Trophoblast cell (in vitro differentiated cells and primary cell): ENCODE measurements around the gene TSEN2.
A peak's percentile ranks its signal among the peaks of the same experiment; 100 is the strongest.

Source experiments
- DNase-seq, 2 donors: peaks; one replicate each; pipeline ENCODE4 v3.0.0-alpha.2; 2016
- H2AFZ ChIP-seq: 2 replicates; pipeline ENCODE4 v1.6.1; 2013; ENCODE audit warnings: low read length, moderate library complexity, mild to moderate bottlenecking; ENCODE audit not compliant: insufficient read depth, poor library complexity
- H2AK5ac ChIP-seq: 2 replicates; pipeline ENCODE4 v1.6.1; 2013; ENCODE audit warnings: mild to moderate bottlenecking, low read length
- H2BK120ac ChIP-seq: 2 replicates; pipeline ENCODE4 v1.6.1; 2013; ENCODE audit warnings: low read length, mild to moderate bottlenecking, moderate library complexity; ENCODE audit not compliant: insufficient read depth, poor library complexity
- H2BK12ac ChIP-seq: 2 replicates; pipeline ENCODE4 v1.6.1; 2013; ENCODE audit warnings: mild to moderate bottlenecking, low read length, moderate library complexity
- H2BK5ac ChIP-seq: 2 replicates; pipeline ENCODE4 v1.6.1; 2013; ENCODE audit warnings: low read length, low read depth, moderate library complexity, mild to moderate bottlenecking; ENCODE audit not compliant: poor library complexity
- H3K14ac ChIP-seq: 2 replicates; pipeline ENCODE4 v1.6.1; 2013; ENCODE audit warnings: mild to moderate bottlenecking, low read length
- H3K18ac ChIP-seq: 2 replicates; pipeline ENCODE4 v1.6.1; 2013; ENCODE audit warnings: mild to moderate bottlenecking, low read length
- H3K23ac ChIP-seq: 2 replicates; pipeline ENCODE4 v1.6.1; 2013; ENCODE audit warnings: low read length
- H3K27ac ChIP-seq: 2 replicates; pipeline ENCODE4 v1.5.1; 2013; ENCODE audit warnings: low read depth, mild to moderate bottlenecking, inconsistent platforms, low read length, moderate library complexity
- H3K27me3 ChIP-seq: 2 replicates; pipeline ENCODE4 v1.6.1; 2013; ENCODE audit warnings: inconsistent platforms, mild to moderate bottlenecking, low read length, moderate library complexity; ENCODE audit not compliant: insufficient read depth
- H3K36me3 ChIP-seq, 2 experiments: 1 replicate in 1 of 2; 2 replicates in 1 of 2; pipeline ENCODE4 v1.6.1; 2013; ENCODE audit warnings: low read length in 2 of 2, mild to moderate bottlenecking in 2 of 2, moderate library complexity in 1 of 2; ENCODE audit not compliant: insufficient read depth in 2 of 2, control insufficient read depth in 1 of 2
- H3K4ac ChIP-seq: 2 replicates; pipeline ENCODE4 v1.6.1; 2013; ENCODE audit warnings: low read depth, mild to moderate bottlenecking, low read length, moderate library complexity
- H3K4me1 ChIP-seq, 2 experiments: 1 replicate in 1 of 2; 2 replicates in 1 of 2; pipeline ENCODE4 v1.6.1; 2013; ENCODE audit warnings: low read length in 2 of 2, mild to moderate bottlenecking in 2 of 2, moderate library complexity in 1 of 2; ENCODE audit not compliant: insufficient read depth in 2 of 2, control insufficient read depth in 1 of 2
- H3K4me2 ChIP-seq: 2 replicates; pipeline ENCODE4 v1.6.1; 2013; ENCODE audit warnings: inconsistent platforms, mild to moderate bottlenecking, low read length, moderate library complexity
- H3K4me3 ChIP-seq: 2 replicates; pipeline ENCODE4 v1.5.1; 2013; ENCODE audit warnings: mild to moderate bottlenecking, low read depth, low read length, inconsistent platforms
- H3K79me1 ChIP-seq: one replicate; pipeline ENCODE4 v1.6.1; 2013; ENCODE audit warnings: low read length
- H3K79me2 ChIP-seq: 2 replicates; pipeline ENCODE4 v1.6.1; 2013; ENCODE audit warnings: low read length, mild to moderate bottlenecking; ENCODE audit not compliant: control insufficient read depth, insufficient read depth, poor library complexity
- H3K9ac ChIP-seq: 2 replicates; pipeline ENCODE4 v1.6.1; 2013; ENCODE audit warnings: mild to moderate bottlenecking, low read length
- H3K9me3 ChIP-seq: 2 replicates; pipeline ENCODE4 v1.6.1; 2013; ENCODE audit warnings: low read depth, mild to moderate bottlenecking, control low read depth, inconsistent platforms, low read length; ENCODE audit not compliant: insufficient read depth
- H4K12ac ChIP-seq: 2 replicates; pipeline ENCODE4 v1.6.1; 2013; ENCODE audit warnings: low read depth, mild to moderate bottlenecking, low read length, moderate library complexity
- H4K8ac ChIP-seq: 2 replicates; pipeline ENCODE4 v1.6.1; 2013; ENCODE audit warnings: low read depth, mild to moderate bottlenecking, low read length, moderate library complexity
- H4K91ac ChIP-seq: one replicate; pipeline ENCODE4 v1.6.1; 2013; ENCODE audit warnings: low read depth, mild to moderate bottlenecking, low read length, moderate library complexity
- WGBS: extraction: QIAGEN DNeasy Blood & Tissue Kit; methylation state at CpG from one replicate; pipeline ENCODE4 v1.1.7; 2013; ENCODE audit warnings: missing lambda C conversion rate; ENCODE audit not compliant: insufficient read length, insufficient coverage; ENCODE audit errors: extremely low coverage; 5-methylcytosine and 5-hydroxymethylcytosine counted together

TSEN2 gene

DNA sequence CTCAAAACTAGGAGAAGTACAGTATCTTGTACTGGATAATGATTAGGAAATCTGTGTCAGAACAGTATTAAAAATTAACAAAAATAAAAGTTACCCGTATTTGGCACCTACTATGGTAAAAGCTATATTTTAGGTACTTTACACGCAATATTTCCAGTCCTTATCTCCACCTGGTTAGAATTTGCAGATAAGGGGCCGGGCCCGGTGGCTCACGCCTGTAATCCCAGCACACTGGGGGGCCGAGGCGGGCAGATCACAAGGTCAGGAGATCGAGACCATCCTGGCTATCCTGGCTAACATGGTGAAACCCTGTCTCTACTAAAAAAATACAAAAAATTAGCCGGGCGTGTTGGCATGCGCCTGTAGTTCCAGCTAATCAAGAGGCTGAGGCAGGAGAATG lies 32.6 kb downstream of the TSEN2 start:
- Histone ChIP-seq H3K4me2 (no peak overlapping the region), H3K4me1 (peaks cover 4% of the 10 kb centered on the region in 2 experiments), H2AK5ac (no peak overlapping the region), H3K9ac (no peak overlapping the region), H2BK12ac (no peak overlapping the region), H3K36me3 (peaks cover 0 to 4% of the 10 kb centered on the region in 2 experiments), H3K23ac (no peak overlapping the region), H2AFZ (no peak overlapping the region), H3K4ac (no peak overlapping the region), H3K79me2 (no peaks in the 10 kb centered on the region), H4K12ac (no peak overlapping the region), H3K27me3 (no peaks in the 10 kb centered on the region), H2BK5ac (no peak overlapping the region), H4K8ac (no peak overlapping the region), H2BK120ac (no peak overlapping the region), H3K14ac (no peak overlapping the region), H3K9me3 (no peaks in the 10 kb centered on the region), H4K91ac (no peak overlapping the region), H3K27ac (no peak overlapping the region), H3K18ac (no peak overlapping the region), H3K79me1 (peaks cover 2% of the 10 kb centered on the region), H3K4me3 (no peak overlapping the region)
- peak; percentile 68 to 72 for DNase-seq
- WGBS, result no CpG with 5 or more reads among the region's 11 CpGs

DNA sequence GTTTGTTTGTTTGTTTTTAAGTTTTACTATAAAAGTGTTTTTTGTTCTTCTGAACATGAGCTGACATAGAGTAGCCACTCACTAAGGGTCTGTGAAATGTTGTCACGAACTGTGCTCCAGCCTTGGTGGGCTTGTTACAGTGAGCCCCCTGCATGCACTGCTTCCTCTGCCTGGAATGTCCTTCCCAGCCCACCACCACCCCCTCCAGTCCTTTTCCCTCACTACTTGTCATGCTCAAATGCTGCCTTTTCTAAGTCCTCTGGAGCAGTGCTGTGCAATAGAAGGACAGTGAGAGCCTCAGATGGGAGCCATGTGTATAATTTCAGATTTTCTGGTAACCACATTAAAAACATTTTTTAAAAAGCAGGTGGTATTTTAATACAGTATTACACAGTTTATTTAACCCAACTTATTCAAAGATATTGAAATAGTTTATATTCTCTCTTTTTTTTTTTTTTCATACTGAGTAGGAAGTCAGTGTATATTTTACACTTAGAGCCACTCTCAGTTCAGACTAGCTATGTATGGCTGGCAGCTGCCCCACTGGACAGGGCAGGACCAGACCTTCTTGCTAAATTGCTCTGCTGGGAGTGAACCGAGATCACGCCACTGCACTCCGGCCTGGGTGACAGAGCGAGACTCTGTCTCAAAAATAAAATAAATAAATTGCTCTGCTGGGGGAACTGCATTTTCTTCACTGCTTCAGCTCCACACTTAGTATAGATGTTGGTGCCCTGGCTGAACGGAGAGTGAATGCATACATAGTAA lies 34.2 kb downstream of the TSEN2 start:
- no peak overlapping the region for H3K23ac ChIP-seq
- no peak overlapping the region for H3K4me3 ChIP-seq
- no peak overlapping the region for H4K8ac ChIP-seq
- peak overlapping the region; percentile 73 for H3K18ac ChIP-seq
- no peak for DNase-seq
- peak overlapping the region; percentile 27 for H3K27ac ChIP-seq
- peak overlapping the region; percentile 64 for H3K14ac ChIP-seq
- H3K36me3 ChIP-seq, result peaks cover 0 to 4% of the 10 kb centered on the region in 2 experiments
- no peak overlapping the region for H4K12ac ChIP-seq
- H3K4me2 ChIP-seq, result no peak overlapping the region
- peaks cover 4% of the 10 kb centered on the region in 2 experiments for H3K4me1 ChIP-seq
- no peak overlapping the region for H2BK12ac ChIP-seq
- no peak overlapping the region for H3K4ac ChIP-seq
- H2AK5ac ChIP-seq, result no peak overlapping the region
- no peak overlapping the region for H3K9ac ChIP-seq
- H3K9me3 ChIP-seq, result no peaks in the 10 kb centered on the region
- WGBS, result no CpG with 5 or more reads among the region's 6 CpGs
- H4K91ac ChIP-seq, result no peak overlapping the region
- peaks cover 2% of the 10 kb centered on the region for H3K79me1 ChIP-seq
- no peaks in the 10 kb centered on the region for H3K27me3 ChIP-seq
- H3K79me2 ChIP-seq, result no peaks in the 10 kb centered on the region
- peak overlapping the region; percentile 73 for H2BK120ac ChIP-seq
- H2AFZ ChIP-seq, result no peak overlapping the region
- H2BK5ac ChIP-seq, result peak overlapping the region; percentile 32

DNA sequence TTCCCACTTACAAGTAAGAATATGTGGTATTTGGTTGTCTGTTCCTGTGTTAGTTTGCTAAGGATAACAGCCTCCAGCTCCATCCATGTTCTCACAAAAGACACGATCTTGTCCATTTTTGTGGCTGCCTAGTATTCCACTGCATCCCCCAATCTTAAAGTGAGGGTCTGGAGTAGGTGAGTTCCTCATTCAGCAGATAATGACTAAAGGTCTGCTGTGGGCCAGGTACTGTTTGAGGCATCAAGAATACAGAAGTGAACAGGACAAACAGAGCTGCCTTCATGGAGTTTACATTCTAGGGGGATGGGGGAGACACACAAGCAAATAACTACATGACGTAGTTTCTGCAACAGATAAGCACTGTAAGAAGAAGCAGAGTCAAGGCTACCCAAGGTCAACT lies 36.7 kb downstream of the TSEN2 start:
- Histone ChIP-seq H4K91ac (no peak overlapping the region), H3K4me2 (no peak overlapping the region), H3K27ac (no peak overlapping the region), H3K36me3 (peaks cover 0 to 2% of the 10 kb centered on the region in 2 experiments), H2AFZ (no peak overlapping the region), H3K4ac (no peak overlapping the region), H3K18ac (no peak overlapping the region), H3K14ac (no peak overlapping the region), H3K27me3 (no peaks in the 10 kb centered on the region), H3K4me1 (peaks cover 4% of the 10 kb centered on the region in 2 experiments), H2BK120ac (no peak overlapping the region), H2AK5ac (no peak overlapping the region), H3K9me3 (no peaks in the 10 kb centered on the region), H2BK5ac (no peak overlapping the region), H3K79me1 (peaks cover 2% of the 10 kb centered on the region), H4K8ac (no peak overlapping the region), H3K9ac (no peak overlapping the region), H2BK12ac (no peak overlapping the region), H3K79me2 (no peaks in the 10 kb centered on the region), H4K12ac (no peak overlapping the region), H3K4me3 (no peak overlapping the region), H3K23ac (no peak overlapping the region)
- no CpG with 5 or more reads among the region's 2 CpGs for WGBS
- DNase-seq, result no peak

DNA sequence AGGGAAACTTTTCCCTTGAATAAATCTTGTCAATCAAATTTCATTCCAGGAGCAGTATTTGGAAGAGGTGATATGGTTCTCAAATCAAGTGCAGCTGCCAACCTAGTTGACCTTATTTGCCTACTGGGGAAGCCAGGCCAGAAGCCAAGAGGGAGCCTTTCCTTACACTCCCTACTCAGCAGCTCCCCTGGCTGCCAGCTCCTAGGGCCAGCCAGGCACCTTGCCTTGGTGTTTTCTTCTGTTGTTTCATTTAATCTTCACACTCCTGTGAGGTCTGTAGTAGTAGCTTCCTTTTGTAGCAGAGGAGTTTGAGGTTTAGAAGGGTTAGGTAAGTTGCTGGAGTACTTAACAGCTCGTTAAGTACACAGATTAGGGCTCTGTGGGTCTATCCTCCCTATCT lies 38.4 kb downstream of the TSEN2 start:
- Histone ChIP-seq H3K4me1 (peaks cover 2% of the 10 kb centered on the region in 2 experiments), H3K27ac (no peak overlapping the region), H2AK5ac (no peak overlapping the region), H3K79me1 (peaks cover 2% of the 10 kb centered on the region), H4K8ac (no peak overlapping the region), H3K27me3 (no peaks in the 10 kb centered on the region), H4K12ac (no peak overlapping the region), H3K4me3 (no peak overlapping the region), H3K9ac (no peak overlapping the region), H2BK5ac (no peak overlapping the region), H3K18ac (no peak overlapping the region), H3K14ac (no peak overlapping the region), H4K91ac (no peak overlapping the region), H2BK12ac (no peak overlapping the region), H3K79me2 (no peaks in the 10 kb centered on the region), H2AFZ (no peak overlapping the region), H2BK120ac (no peak overlapping the region), H3K9me3 (no peaks in the 10 kb centered on the region), H3K23ac (no peak overlapping the region), H3K36me3 (peaks cover 0 to 2% of the 10 kb centered on the region in 2 experiments), H3K4ac (no peak overlapping the region), H3K4me2 (no peak overlapping the region)
- no peak for DNase-seq
- no CpG with 5 or more reads among the region's 1 CpG for WGBS
